Stomach (tissue), 9 donors: Measurements from ENCODE around the gene NCAM1. TPM values are rescaled to one million over a fixed set of nuclear protein-coding genes. Genes with fewer than 3 reads are reported as not detected.

Source experiments
- DNase-seq, 2 donors: peaks; one replicate each; pipeline versions ENCODE4 v3.0.0 to v3.0.0-alpha.2; 2013 to 2019
- H3K27ac ChIP-seq, 5 donors: fragments of 200-600 bp in 4 of 5; sonication (generic) in 4 of 5; one replicate each; pipeline ENCODE4 v1.5.1; 2013 to 2019; ENCODE audit warnings: mild to moderate bottlenecking in 1 of 5, moderate library complexity in 1 of 5
- H3K27me3 ChIP-seq, 3 donors: fragments of 200-600 bp; sonication (generic); one replicate each; pipeline ENCODE4 v1.5.1; 2017 to 2019; ENCODE audit warnings: mixed run types in 1 of 3
- H3K36me3 ChIP-seq, 4 donors: fragments of 200-600 bp; sonication (generic); 1 replicate in 3 of 4; 2 replicates in 1 of 4; pipeline ENCODE4 v1.5.1; 2016 to 2019
- H3K4me1 ChIP-seq, 4 donors: fragments of 200-600 bp; sonication (generic); one replicate each; pipeline ENCODE4 v1.5.1; 2016 to 2019
- H3K4me3 ChIP-seq, 4 donors: fragments of 200-600 bp; sonication (generic) in 3 of 4; one replicate each; pipeline ENCODE4 v1.5.1; 2016 to 2019; ENCODE audit warnings: mild to moderate bottlenecking in 1 of 4
- H3K9me3 ChIP-seq, 4 donors: fragments of 200-600 bp; sonication (generic); one replicate each; pipeline ENCODE4 v1.5.1; 2016 to 2019
- EP300 ChIP-seq: sonication (generic); formaldehyde crosslinking; IDR thresholded peaks from one replicate; pipeline ENCODE4 v1.6.1; 2017; ENCODE audit warnings: antibody characterized with exemption
- POLR2A ChIP-seq, 4 donors: fragments of 450-650 bp; IDR thresholded peaks; one replicate each; pipeline ENCODE4 v1.6.1; 2016; ENCODE audit warnings: antibody characterized with exemption in 4 of 4, control low read depth in 2 of 4, mild to moderate bottlenecking in 1 of 4, moderate library complexity in 1 of 4
- POLR2AphosphoS5 ChIP-seq, 3 donors: sonication (generic); formaldehyde crosslinking; IDR thresholded peaks; one replicate each; pipeline ENCODE4 v1.6.1; 2016; ENCODE audit warnings: antibody characterized with exemption in 3 of 3
- WGBS, 5 donors: extraction: QIAGEN DNeasy Blood & Tissue Kit in 3 of 5; methylation state at CpG; one replicate each; pipeline versions ENCODE4 v1.1.5 to v1.1.7; 2013 to 2018; 5-methylcytosine and 5-hydroxymethylcytosine counted together
- intact Hi-C: fragments of 100-400 bp; cut with DNase I; formaldehyde crosslinking; loops from one replicate; pipeline ENCODE4 v1.15.1; 2023; ENCODE audit warnings: low total_unique reads
- polyA plus RNA-seq, 3 donors: library from polyadenylated mRNA; stranded (reverse); fragments of 200-250 nt; gene quantifications; one replicate each; pipeline ENCODE4 v1.2.3, GENCODE V29; 2013
- total RNA-seq, 5 donors: library from RNA; depleted of rRNA; stranded (reverse); fragments of >200 nt; gene quantifications; one replicate each; pipeline versions ENCODE4 v1.1.0 to v1.2.3, GENCODE V29; 2014 to 2016
- TF ChIP-seq, protein P1 (sequence below), 7 experiments: fragments of 450-650 bp in 4 of 7; fragments of 200-600 bp in 3 of 7; sonication (generic) in 3 of 7; IDR thresholded peaks; one replicate each; pipeline ENCODE4 v1.5.1; 2016 to 2019; ENCODE audit warnings: antibody characterized with exemption in 7 of 7, control low read depth in 2 of 7, mild to moderate bottlenecking in 1 of 7
- donor health status: healthy with polysubstance abuse.
- donor health status: Bipolar disorder and iron deficiency.
- donor health status: healthy.

NCAM1 gene
- total and polyA plus RNA-seq, 8 donors: 5.7 to 84.8 (median 28.9) TPM

DNA sequence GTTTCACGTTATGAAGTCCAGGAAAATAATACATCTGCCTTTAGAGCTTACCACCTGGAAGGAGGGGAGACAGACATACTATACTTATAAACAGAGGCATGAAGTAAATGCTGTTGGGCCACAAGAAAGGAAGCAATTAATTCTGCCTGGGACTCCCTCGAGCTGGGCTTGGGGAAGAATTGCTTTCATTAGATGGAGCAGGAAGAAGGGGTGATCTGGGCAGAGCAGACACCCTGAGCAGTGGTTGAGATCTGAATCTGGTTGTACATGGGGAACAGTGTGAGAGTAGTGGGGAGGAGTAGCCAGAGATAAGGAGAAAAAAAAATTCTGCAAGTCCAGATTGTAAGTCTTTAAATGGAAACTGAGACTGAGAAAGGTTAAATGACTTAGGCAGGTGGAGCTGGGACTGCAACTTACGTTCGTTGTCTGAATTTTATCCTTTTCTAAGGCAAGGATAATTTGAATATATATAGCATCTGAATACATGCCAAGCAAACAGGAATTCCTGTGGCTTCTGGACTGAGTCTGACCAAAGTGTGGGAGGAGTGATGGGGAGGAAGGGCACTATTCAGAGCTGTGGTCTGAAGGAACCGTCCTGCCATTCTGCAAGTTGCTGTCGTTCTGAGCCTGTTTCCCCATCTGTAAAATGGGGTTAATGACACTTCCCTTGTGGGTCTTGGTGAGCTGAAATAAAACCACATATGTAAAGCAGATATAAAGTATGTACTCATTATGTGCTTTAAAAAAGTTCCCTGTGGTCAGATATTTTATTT, 7.9 kb downstream of the NCAM1 start:
- TF ChIP-seq POLR2A (IDR thresholded peaks at IDR 0.05): no peak
- TF ChIP-seq POLR2AphosphoS5 (IDR thresholded peaks at IDR 0.05): no peak
- TF ChIP-seq, protein P1, sequence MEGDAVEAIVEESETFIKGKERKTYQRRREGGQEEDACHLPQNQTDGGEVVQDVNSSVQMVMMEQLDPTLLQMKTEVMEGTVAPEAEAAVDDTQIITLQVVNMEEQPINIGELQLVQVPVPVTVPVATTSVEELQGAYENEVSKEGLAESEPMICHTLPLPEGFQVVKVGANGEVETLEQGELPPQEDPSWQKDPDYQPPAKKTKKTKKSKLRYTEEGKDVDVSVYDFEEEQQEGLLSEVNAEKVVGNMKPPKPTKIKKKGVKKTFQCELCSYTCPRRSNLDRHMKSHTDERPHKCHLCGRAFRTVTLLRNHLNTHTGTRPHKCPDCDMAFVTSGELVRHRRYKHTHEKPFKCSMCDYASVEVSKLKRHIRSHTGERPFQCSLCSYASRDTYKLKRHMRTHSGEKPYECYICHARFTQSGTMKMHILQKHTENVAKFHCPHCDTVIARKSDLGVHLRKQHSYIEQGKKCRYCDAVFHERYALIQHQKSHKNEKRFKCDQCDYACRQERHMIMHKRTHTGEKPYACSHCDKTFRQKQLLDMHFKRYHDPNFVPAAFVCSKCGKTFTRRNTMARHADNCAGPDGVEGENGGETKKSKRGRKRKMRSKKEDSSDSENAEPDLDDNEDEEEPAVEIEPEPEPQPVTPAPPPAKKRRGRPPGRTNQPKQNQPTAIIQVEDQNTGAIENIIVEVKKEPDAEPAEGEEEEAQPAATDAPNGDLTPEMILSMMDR (IDR thresholded peaks at IDR 0.05): no peak
- no peak for TF ChIP-seq EP300
- Histone ChIP-seq H3K4me1 (peaks cover 0 to 43% (median 21%) of the 10 kb centered on the region in 4 donors), H3K36me3 (no peaks in the 10 kb centered on the region), H3K4me3 (no peak overlapping the region), H3K27me3 (peaks cover 0 to 2% (median 0%) of the 10 kb centered on the region in 3 donors), H3K27ac (no peak overlapping the region), H3K9me3 (no peaks in the 10 kb centered on the region)
- intact Hi-C loops: no loop called here
- 15 to 32% (median 20%) methylated on average over 6 of the region's 6 CpGs for WGBS, 5 donors
- DNase-seq: peak in 1 of 2 donors; percentile 10

DNA sequence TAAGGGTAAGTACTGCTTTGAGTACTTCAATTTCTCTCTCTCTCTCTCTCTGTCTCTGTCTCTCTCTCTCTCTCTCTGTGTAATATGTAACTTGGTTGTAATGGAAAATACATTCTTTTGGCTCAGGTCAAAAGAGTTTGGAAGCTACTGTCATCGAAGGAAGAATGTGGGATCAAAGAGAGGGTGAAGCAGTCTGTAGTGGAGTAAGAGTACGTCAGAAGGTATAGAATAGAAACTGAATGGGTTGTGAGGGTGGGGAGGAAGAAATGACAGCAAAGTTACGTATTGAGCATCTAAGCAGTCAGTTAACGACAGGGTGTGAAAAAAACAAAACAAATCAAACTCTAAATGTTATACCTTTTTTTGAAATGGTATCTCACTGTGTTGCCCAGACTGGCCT, 10.0 kb downstream of the NCAM1 start:
- Histone ChIP-seq H3K27me3 (no peaks in the 10 kb centered on the region), H3K27ac (no peak overlapping the region), H3K36me3 (no peaks in the 10 kb centered on the region), H3K9me3 (no peaks in the 10 kb centered on the region), H3K4me3 (no peak overlapping the region), H3K4me1 (peaks cover 0 to 43% (median 11%) of the 10 kb centered on the region in 4 donors)
- no peak for DNase-seq
- intact Hi-C loops: no loop called here
- TF ChIP-seq EP300 (no peak), POLR2A (IDR thresholded peaks at IDR 0.05) (no peak), POLR2AphosphoS5 (IDR thresholded peaks at IDR 0.05) (no peak)
- TF ChIP-seq, protein P1 (IDR thresholded peaks at IDR 0.05): no peak
- 70 to 89% (median 86%) methylated on average over 4 of the region's 4 CpGs for WGBS, 5 donors

DNA sequence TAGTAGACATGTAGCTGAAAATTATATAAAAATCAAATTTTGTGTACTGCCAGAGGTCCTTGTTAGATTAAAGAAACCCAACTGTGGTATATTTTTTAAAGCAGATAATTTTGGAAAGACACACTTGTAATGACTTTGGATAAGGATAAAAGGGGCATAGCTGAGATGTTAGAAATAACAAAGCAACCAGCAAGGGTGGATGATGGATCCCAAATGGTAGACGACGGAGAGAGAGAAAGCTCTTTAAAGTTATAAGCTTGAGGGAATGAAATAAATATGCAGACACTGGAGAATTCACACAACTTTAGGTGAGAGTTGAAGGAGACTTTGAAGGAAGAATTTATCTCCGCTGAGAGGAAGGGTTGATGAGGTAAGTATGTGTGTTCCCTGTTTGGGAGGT, 10.6 kb downstream of the NCAM1 start:
- intact Hi-C loops: no loop called here
- Histone ChIP-seq H3K4me3 (no peak overlapping the region), H3K27ac (no peak overlapping the region), H3K4me1 (peaks cover 0 to 36% (median 10%) of the 10 kb centered on the region in 4 donors), H3K27me3 (no peaks in the 10 kb centered on the region), H3K36me3 (no peaks in the 10 kb centered on the region), H3K9me3 (no peaks in the 10 kb centered on the region)
- no peak for DNase-seq
- TF ChIP-seq POLR2A (IDR thresholded peaks at IDR 0.05) (no peak), EP300 (no peak), POLR2AphosphoS5 (IDR thresholded peaks at IDR 0.05) (no peak)
- TF ChIP-seq, protein P1 (IDR thresholded peaks at IDR 0.05): no peak
- WGBS, 5 donors: 62 to 97% (median 92%) methylated on average over 3 of the region's 3 CpGs

DNA sequence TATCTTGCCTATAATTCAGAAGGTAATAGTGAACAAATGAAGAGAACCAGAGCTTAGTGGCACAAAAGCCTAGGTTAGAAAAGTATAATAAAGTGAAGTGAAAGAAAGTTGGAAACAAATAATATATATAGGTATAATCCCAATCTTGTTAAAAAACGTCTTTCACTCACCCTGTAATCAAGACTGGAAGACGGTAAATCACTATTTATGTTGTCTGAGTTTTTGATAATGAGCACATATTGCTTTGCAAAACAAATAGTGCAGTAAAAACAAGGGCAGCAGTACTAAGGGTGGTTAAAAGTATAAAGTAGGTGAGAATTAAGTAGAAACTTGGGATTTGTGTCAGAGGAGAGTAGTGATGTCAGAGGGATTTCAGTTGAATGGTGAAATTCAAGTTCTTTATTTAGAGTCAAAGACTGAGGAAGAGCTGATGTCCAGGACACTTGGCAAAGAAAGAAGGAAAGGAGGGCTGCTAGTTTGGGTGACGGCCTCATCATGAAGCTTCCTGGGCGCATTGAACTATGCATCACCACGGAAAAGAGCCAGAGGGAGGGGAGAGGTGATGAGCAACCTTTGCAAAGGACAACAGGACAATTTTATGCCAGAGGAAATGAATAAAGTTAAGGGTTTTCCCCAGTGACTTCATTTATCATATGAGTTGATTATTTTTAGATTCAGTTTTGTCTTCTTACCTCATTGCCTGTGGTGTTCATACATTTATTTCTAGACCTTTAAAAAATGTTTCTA, 11.4 kb downstream of the NCAM1 start:
- DNase-seq: no peak
- Histone ChIP-seq H3K4me1 (peaks cover 0 to 30% (median 5%) of the 10 kb centered on the region in 4 donors), H3K27ac (no peak overlapping the region), H3K9me3 (no peaks in the 10 kb centered on the region), H3K27me3 (no peaks in the 10 kb centered on the region), H3K4me3 (no peak overlapping the region), H3K36me3 (no peaks in the 10 kb centered on the region)
- intact Hi-C loops: no loop called here
- WGBS, 5 donors: 67 to 78% (median 72%) methylated on average over 5 of the region's 5 CpGs
- no peak for TF ChIP-seq POLR2AphosphoS5 (IDR thresholded peaks at IDR 0.05)
- TF ChIP-seq, protein P1 (IDR thresholded peaks at IDR 0.05): no peak
- no peak for TF ChIP-seq EP300
- TF ChIP-seq POLR2A (IDR thresholded peaks at IDR 0.05): no peak
